Cardiac fibroblast (primary cell): Measurements from ENCODE around the gene PPARGC1A.

Source experiments
- DNase-seq, 2 donors: peaks; one replicate each; pipeline versions ENCODE4 v3.0.0 to v3.0.0-alpha.2; 2010; ENCODE audit warnings: low read depth in 2 of 2
- H3K4me3 ChIP-seq, 2 donors: replicated peaks in 1 of 2; 1 replicate in 1 of 2; 2 replicates in 1 of 2; pipeline ENCODE4 v1.5.1; 2011; ENCODE audit warnings: low read depth in 2 of 2, low read length in 2 of 2, mild to moderate bottlenecking in 2 of 2, moderate library complexity in 1 of 2
- CTCF ChIP-seq: IDR thresholded peaks from one replicate; pipeline ENCODE4 v1.5.1; 2011; ENCODE audit warnings: low read depth, mild to moderate bottlenecking, low read length, inconsistent platforms

The PPARGC1A gene

GRCh38 chr4:23805450-23805851 is 84.4 kb downstream of the PPARGC1A start:
- DNase-seq: peak in 1 of 2 donors; percentile 53
- no peak for TF ChIP-seq CTCF

GRCh38 chr4:23789762-23790161 is 100.1 kb downstream of the PPARGC1A start:
- TF ChIP-seq CTCF: no peak
- peak; percentile 68 to 89 for DNase-seq
- H3K4me3 ChIP-seq: no peak overlapping the region

More at GRCh38 chr4:23805450-23805851, 84.4 kb downstream of the PPARGC1A start:
- no peak overlapping the region for H3K4me3 ChIP-seq

GRCh38 chr4:23788460-23788859 is 101.4 kb downstream of the PPARGC1A start:
- no peak overlapping the region for H3K4me3 ChIP-seq
- no peak for TF ChIP-seq CTCF
- peak in 1 of 2 donors; percentile 37 for DNase-seq

- TF ChIP-seq CTCF: no peak
- no peak for DNase-seq
- H3K4me3 ChIP-seq: no peak overlapping the region
These were observed 101.8 kb downstream of the PPARGC1A start for GRCh38 chr4:23788027-23788426.

- DNase-seq: peak in 1 of 2 donors; percentile 28
- no peak for TF ChIP-seq CTCF
These were observed 106.9 kb downstream of the PPARGC1A start for GRCh38 chr4:23782778-23783437.

GRCh38 chr4:23779839-23780238 is 110.0 kb downstream of the PPARGC1A start:
- no peak for TF ChIP-seq CTCF
- H3K4me3 ChIP-seq: no peak overlapping the region
- no peak for DNase-seq

More at GRCh38 chr4:23782778-23783437, 106.9 kb downstream of the PPARGC1A start:
- no peak overlapping the region for H3K4me3 ChIP-seq

- no peak for TF ChIP-seq CTCF
- no peak for DNase-seq
These were observed 110.4 kb downstream of the PPARGC1A start for GRCh38 chr4:23779422-23779821.

More at GRCh38 chr4:23779422-23779821, 110.4 kb downstream of the PPARGC1A start:
- H3K4me3 ChIP-seq: no peak overlapping the region
